Neural cell (in vitro differentiated cells): ENCODE measurements around the gene PRKAA2. TPM values are rescaled to one million over a fixed set of nuclear protein-coding genes. Genes with fewer than 3 reads are reported as not detected.

Experiments used
- H2AFZ ChIP-seq: fragments of 200-600, 300-800 bp; sonication (generic), shearing (Covaris generic); 2 replicates; pipeline ENCODE4 v1.6.0; 2014; ENCODE audit warnings: low read depth, mild to moderate bottlenecking, antibody characterized with exemption, low read length, moderate library complexity
- H3F3A ChIP-seq: fragments of 200-600 bp; shearing (Covaris generic); 2 replicates; pipeline ENCODE4 v1.6.1; 2016; ENCODE audit warnings: mild to moderate bottlenecking, moderate library complexity, mixed read lengths, antibody characterized with exemption, low read length; ENCODE audit not compliant: insufficient read depth, poor library complexity, severe bottlenecking
- H3K27ac ChIP-seq: fragments of 200-600, 300-800 bp; sonication (generic), shearing (Covaris generic); 2 replicates; pipeline ENCODE4 v1.5.1; 2014; ENCODE audit warnings: mild to moderate bottlenecking, low read length, moderate library complexity
- H3K27me3 ChIP-seq: fragments of 300-800, 200-600 bp; sonication (generic), shearing (Covaris generic); 2 replicates; pipeline ENCODE4 v1.6.0; 2014; ENCODE audit warnings: mild to moderate bottlenecking, low read depth, low read length, moderate library complexity; ENCODE audit not compliant: insufficient read depth
- H3K36me3 ChIP-seq: fragments of 300-800, 200-600 bp; sonication (generic), shearing (Covaris generic); 2 replicates; pipeline ENCODE4 v1.5.1; 2014; ENCODE audit warnings: mild to moderate bottlenecking, antibody characterized with exemption, low read length, moderate library complexity; ENCODE audit not compliant: insufficient read depth
- H3K4me2 ChIP-seq: fragments of 300-800, 200-600 bp; sonication (generic), shearing (Covaris generic); 2 replicates; pipeline ENCODE4 v1.6.0; 2014; ENCODE audit warnings: mild to moderate bottlenecking, low read length
- H3K4me3 ChIP-seq: fragments of 300-800, 200-600 bp; sonication (generic), shearing (Covaris generic); 2 replicates; pipeline ENCODE4 v1.5.1; 2014; ENCODE audit warnings: mild to moderate bottlenecking, low read length, moderate library complexity
- H3K79me2 ChIP-seq: fragments of 200-600 bp; shearing (Covaris generic); replicated peaks from 2 replicates; pipeline ENCODE4 v1.6.0; 2014; ENCODE audit warnings: mild to moderate bottlenecking, low read length, moderate library complexity; ENCODE audit not compliant: insufficient read depth
- H3K9ac ChIP-seq: fragments of 300-800, 200-600 bp; sonication (generic), shearing (Covaris generic); 2 replicates; pipeline ENCODE4 v1.6.1; 2016; ENCODE audit warnings: mild to moderate bottlenecking, low read length, mixed read lengths
- H3K9me2 ChIP-seq: fragments of 200-600 bp; shearing (Covaris generic); 2 replicates; pipeline ENCODE4 v1.6.1; 2016; ENCODE audit warnings: mild to moderate bottlenecking, low read length, mixed read lengths; ENCODE audit not compliant: insufficient read depth
- H3K9me3 ChIP-seq: fragments of 200-600, 300-800 bp; sonication (generic), shearing (Covaris generic); 2 replicates; pipeline ENCODE4 v1.6.1; 2016; ENCODE audit warnings: mild to moderate bottlenecking, mixed run types, low read length, moderate library complexity, mixed read lengths
- H4K20me1 ChIP-seq: fragments of 200-600 bp; shearing (Covaris generic); 2 replicates; pipeline ENCODE4 v1.6.1; 2016; ENCODE audit warnings: mild to moderate bottlenecking, mixed run types; ENCODE audit not compliant: insufficient read depth
- EP300 ChIP-seq: fragments of 450-650 bp; conservative IDR thresholded peaks from 2 replicates; pipeline ENCODE4 v1.6.1; 2014; ENCODE audit warnings: antibody characterized with exemption, mild to moderate bottlenecking, moderate library complexity; ENCODE audit not compliant: poor library complexity, severe bottlenecking
- EZH2 ChIP-seq: fragments of 200-600, 300-800 bp; shearing (Covaris generic), sonication (generic); IDR thresholded peaks from 2 replicates; pipeline ENCODE4 v1.6.1; 2014; ENCODE audit warnings: antibody characterized with exemption, low read length, borderline replicate concordance, mild to moderate bottlenecking; ENCODE audit not compliant: insufficient read depth, poor library complexity, severe bottlenecking
- MXI1 ChIP-seq: fragments of 450-650 bp; conservative IDR thresholded peaks from 2 replicates; pipeline ENCODE4 v1.6.1; 2014; ENCODE audit warnings: antibody characterized with exemption, mild to moderate bottlenecking; ENCODE audit not compliant: poor library complexity, severe bottlenecking
- POLR2AphosphoS5 ChIP-seq: IDR thresholded peaks from 2 replicates; pipeline ENCODE4 v1.6.1; 2012
- RAD21 ChIP-seq: fragments of 450-650 bp; conservative IDR thresholded peaks from 2 replicates; pipeline ENCODE4 v1.6.1; 2014; ENCODE audit warnings: antibody characterized with exemption, mild to moderate bottlenecking, moderate library complexity
- SMC3 ChIP-seq: fragments of 450-650 bp; conservative IDR thresholded peaks from 2 replicates; pipeline ENCODE4 v1.6.1; 2014; ENCODE audit warnings: antibody characterized with exemption, mild to moderate bottlenecking, moderate library complexity; ENCODE audit not compliant: poor library complexity
- TAF1 ChIP-seq: IDR thresholded peaks from 2 replicates; pipeline ENCODE4 v1.6.1; 2012; ENCODE audit warnings: low read depth
- polyA plus RNA-seq: library from polyadenylated mRNA; depleted of rRNA; stranded (reverse); fragments of >200 nt; gene quantifications from 2 replicates; pipeline ENCODE4 v1.2.3, GENCODE V29; 2014
- TF ChIP-seq, protein P1 (sequence below): IDR thresholded peaks from 2 replicates; pipeline ENCODE4 v1.6.1; 2012; ENCODE audit warnings: borderline replicate concordance

The PRKAA2 gene
- polyA plus RNA-seq, 1 donor from 2014 or later: 20.0 TPM

DNA sequence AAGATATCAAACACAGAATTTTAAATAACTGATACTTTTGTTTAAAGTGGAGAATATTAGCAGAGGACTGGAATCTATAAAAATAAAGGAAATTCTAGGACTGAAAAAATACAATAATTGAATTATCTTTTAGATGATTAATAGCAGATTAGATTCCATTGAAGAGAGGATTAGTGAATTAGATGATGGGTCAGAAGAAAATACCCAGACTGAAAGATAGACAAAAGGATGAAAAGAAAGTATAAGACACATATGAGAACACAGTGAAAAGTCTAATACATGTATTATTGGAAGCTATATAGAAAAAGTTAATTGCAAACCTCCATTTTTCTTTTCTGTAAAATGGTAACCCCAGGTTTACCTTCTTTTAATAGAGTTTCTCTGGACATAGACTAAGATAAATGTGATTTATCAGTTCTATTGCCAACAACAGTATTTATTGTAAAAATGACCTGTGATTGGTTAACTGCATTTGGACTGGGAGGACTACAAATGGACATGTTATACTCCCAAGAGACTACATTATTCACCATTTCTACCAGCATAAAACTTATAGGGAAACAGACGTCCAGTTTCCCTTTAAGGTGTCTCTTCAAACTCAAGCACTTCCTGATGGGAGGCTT is 11.0 kb downstream of the PRKAA2 start:
- Histone ChIP-seq H2AFZ (no peak overlapping the region), H3F3A (no peaks in the 10 kb centered on the region), H3K36me3 (no peaks in the 10 kb centered on the region), H3K4me2 (no peak overlapping the region), H3K27me3 (no peaks in the 10 kb centered on the region), H3K9me2 (no peaks in the 10 kb centered on the region), H3K27ac (no peak overlapping the region), H3K9ac (no peak overlapping the region), H3K9me3 (peaks cover 9% of the 10 kb centered on the region), H3K79me2 (peaks cover 7% of the 10 kb centered on the region), H4K20me1 (no peaks in the 10 kb centered on the region), H3K4me3 (no peak overlapping the region)
- TF ChIP-seq POLR2AphosphoS5 (no peak), MXI1 (no peak), RAD21 (no peak), EZH2 (no peak), EP300 (no peak), SMC3 (no peak), TAF1 (no peak)
- TF ChIP-seq, protein P1, sequence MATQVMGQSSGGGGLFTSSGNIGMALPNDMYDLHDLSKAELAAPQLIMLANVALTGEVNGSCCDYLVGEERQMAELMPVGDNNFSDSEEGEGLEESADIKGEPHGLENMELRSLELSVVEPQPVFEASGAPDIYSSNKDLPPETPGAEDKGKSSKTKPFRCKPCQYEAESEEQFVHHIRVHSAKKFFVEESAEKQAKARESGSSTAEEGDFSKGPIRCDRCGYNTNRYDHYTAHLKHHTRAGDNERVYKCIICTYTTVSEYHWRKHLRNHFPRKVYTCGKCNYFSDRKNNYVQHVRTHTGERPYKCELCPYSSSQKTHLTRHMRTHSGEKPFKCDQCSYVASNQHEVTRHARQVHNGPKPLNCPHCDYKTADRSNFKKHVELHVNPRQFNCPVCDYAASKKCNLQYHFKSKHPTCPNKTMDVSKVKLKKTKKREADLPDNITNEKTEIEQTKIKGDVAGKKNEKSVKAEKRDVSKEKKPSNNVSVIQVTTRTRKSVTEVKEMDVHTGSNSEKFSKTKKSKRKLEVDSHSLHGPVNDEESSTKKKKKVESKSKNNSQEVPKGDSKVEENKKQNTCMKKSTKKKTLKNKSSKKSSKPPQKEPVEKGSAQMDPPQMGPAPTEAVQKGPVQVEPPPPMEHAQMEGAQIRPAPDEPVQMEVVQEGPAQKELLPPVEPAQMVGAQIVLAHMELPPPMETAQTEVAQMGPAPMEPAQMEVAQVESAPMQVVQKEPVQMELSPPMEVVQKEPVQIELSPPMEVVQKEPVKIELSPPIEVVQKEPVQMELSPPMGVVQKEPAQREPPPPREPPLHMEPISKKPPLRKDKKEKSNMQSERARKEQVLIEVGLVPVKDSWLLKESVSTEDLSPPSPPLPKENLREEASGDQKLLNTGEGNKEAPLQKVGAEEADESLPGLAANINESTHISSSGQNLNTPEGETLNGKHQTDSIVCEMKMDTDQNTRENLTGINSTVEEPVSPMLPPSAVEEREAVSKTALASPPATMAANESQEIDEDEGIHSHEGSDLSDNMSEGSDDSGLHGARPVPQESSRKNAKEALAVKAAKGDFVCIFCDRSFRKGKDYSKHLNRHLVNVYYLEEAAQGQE: no peak

- no peaks in the 10 kb centered on the region for H3K27me3 ChIP-seq
- no peak overlapping the region for H3K27ac ChIP-seq
- no peak overlapping the region for H2AFZ ChIP-seq
- no peak overlapping the region for H3K9ac ChIP-seq
- no peak overlapping the region for H3K4me3 ChIP-seq
- peaks cover 9% of the 10 kb centered on the region for H3K9me3 ChIP-seq
- TF ChIP-seq EZH2 (no peak), MXI1 (no peak)
- no peaks in the 10 kb centered on the region for H3K79me2 ChIP-seq
- H3F3A ChIP-seq: no peaks in the 10 kb centered on the region
- H4K20me1 ChIP-seq: no peaks in the 10 kb centered on the region
- H3K4me2 ChIP-seq: no peak overlapping the region
- H3K9me2 ChIP-seq: no peaks in the 10 kb centered on the region
- no peaks in the 10 kb centered on the region for H3K36me3 ChIP-seq
These were observed 13.1 kb downstream of the PRKAA2 start for GRCh38 chr1:56658254-56658653.

DNA sequence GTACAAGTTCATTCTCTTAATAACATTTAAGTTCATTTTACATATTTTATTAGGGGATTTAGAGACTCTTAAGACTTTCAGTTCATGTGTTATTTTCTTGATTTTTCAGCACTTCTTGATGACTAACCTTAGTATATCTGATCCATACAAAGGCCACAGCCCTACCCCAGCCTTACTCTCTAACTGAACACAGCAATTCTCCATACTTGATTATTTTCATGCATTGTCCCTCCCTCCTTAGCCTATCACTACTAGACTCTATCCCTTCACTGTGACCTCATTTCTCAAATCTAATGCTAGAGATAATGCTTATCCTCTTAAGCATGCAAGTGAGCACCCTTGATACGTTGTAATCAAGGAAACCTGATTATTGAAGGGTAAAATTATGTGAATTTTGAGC is 15.2 kb downstream of the PRKAA2 start:
- H3K9me3 ChIP-seq: peaks cover 9% of the 10 kb centered on the region
- no peaks in the 10 kb centered on the region for H3K36me3 ChIP-seq
- H4K20me1 ChIP-seq: no peaks in the 10 kb centered on the region
- no peaks in the 10 kb centered on the region for H3K27me3 ChIP-seq
- no peak overlapping the region for H3K4me3 ChIP-seq
- no peak overlapping the region for H3K27ac ChIP-seq
- H3F3A ChIP-seq: no peaks in the 10 kb centered on the region
- H3K79me2 ChIP-seq: no peaks in the 10 kb centered on the region
- no peak overlapping the region for H3K4me2 ChIP-seq
- no peak overlapping the region for H3K9ac ChIP-seq
- TF ChIP-seq, protein P1: no peak
- TF ChIP-seq TAF1: no peak
- no peak for TF ChIP-seq EZH2
- TF ChIP-seq MXI1: no peak
- no peak for TF ChIP-seq EP300
- no peak overlapping the region for H2AFZ ChIP-seq
- H3K9me2 ChIP-seq: no peaks in the 10 kb centered on the region
